GM12801 (cell line): ENCODE data around the gene ADH6.

Source experiments
- TF ChIP-seq, protein P1 (sequence below): IDR thresholded peaks from one replicate; pipeline ENCODE4 v1.5.1; 2011; ENCODE audit warnings: control low read depth; ENCODE audit not compliant: insufficient read length; ENCODE audit errors: extremely low read depth

ADH6 gene

DNA sequence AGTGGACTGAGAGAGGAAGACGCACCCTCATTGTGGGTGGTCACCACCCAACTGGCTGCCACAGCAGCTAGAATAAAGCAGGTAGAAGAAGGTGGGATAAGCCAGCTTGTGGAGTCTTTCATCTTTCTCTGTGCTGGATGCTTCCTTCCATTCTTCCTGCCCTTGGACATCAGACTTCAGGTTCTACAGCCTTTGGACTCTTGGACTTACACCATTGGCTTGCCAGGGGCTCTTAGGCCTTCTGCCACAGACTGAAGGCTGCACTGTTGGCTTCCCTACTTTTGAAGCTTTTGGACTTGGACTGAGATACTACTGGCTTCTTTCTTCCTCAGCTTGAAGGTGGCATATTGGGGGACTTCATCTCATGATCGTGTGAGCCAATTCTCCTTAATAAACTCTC, 33.5 kb downstream of the ADH6 start:
- TF ChIP-seq, protein P1, sequence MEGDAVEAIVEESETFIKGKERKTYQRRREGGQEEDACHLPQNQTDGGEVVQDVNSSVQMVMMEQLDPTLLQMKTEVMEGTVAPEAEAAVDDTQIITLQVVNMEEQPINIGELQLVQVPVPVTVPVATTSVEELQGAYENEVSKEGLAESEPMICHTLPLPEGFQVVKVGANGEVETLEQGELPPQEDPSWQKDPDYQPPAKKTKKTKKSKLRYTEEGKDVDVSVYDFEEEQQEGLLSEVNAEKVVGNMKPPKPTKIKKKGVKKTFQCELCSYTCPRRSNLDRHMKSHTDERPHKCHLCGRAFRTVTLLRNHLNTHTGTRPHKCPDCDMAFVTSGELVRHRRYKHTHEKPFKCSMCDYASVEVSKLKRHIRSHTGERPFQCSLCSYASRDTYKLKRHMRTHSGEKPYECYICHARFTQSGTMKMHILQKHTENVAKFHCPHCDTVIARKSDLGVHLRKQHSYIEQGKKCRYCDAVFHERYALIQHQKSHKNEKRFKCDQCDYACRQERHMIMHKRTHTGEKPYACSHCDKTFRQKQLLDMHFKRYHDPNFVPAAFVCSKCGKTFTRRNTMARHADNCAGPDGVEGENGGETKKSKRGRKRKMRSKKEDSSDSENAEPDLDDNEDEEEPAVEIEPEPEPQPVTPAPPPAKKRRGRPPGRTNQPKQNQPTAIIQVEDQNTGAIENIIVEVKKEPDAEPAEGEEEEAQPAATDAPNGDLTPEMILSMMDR, result no peak

DNA sequence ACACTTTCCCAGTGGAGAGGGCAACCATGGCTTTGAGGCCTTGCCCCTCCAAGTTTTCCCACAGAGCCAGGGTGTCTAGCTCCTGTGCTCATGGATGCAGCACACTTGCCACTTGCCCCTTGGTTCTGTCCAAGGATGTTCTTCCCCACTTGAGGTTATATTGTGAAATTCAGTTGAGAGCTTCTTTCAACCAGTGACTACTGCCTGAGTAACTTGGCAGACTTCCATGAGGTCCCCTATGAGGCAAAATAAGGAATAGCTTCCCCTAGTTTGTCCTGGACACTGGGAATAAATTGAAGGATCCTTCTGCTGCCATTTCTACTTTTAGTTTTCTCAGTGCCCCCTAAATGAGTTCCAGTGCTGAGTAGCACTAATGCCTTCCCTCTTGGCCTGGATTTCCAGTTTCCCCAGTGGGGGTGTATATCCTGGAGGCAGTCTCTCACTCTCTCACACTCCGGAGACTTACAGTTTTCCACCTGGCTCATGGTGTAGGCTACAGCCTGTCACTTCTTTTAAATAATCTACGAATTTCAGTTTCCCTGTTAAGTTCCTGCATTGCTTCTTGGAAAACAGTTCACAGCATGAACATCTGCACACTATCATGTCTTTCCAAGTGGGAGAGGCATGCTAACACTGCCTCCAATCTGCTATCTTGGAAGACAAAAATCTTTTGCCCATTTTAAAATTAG, 38.5 kb downstream of the ADH6 start:
- TF ChIP-seq, protein P1, result no peak

DNA sequence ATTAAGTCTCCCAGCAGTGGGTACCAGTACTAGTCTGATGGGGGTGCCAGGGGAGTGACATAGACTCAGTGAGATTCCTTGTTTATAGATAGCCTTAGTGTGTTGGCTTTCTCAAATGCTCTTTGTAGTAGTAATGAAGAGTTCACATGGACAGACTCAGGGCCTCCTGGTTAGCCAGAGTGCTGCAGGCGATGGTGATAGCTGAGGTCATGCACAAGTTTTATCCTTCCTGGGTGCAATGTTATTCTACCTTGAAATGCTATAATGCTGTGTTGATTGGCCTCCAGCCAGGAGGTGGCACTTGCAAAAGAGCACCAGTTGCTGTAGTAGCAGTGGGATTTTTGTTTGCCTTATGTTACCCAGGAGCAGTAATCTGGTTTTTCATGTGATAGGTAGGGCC, 39.4 kb downstream of the ADH6 start:
- TF ChIP-seq, protein P1, result no peak

DNA sequence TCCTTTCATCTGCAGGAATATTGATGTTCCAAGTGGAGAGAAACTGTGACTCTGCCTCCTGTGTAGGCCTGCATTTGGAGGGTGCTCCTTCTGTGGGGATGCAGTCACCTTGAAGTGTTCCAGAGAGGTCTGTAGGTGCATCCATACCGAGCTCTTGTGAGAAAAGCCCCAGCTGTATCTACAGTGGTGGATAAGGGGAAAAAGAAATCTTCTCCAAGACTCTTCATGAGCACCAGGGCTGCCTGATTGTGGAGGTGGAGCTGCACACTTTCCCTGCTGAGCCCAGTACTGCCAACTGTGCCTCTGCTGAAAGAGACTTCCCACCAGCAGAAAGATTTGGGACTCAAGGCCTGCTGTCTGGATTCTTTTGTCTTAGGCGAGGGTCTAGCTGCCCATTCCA, 39.9 kb downstream of the ADH6 start:
- TF ChIP-seq, protein P1, result no peak

DNA sequence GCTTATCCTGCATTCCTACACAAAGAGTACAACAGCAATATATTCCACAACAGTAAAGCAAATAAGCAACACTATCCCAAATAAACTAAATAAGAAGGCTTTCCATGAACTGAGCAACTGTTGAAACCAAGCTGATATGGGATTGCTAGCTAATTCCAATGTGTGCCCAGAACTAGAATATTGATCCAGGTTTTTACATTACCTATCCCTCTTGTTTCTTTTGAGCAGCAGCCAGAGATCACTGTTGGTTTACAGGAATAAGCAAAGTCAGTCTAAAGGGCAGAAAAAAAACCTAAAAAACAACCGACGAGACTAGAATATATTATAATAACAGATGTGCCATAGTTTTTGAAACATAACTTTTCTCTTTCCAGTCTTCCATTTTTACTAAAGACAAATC, 52.5 kb downstream of the ADH6 start:
- TF ChIP-seq, protein P1, result no peak

DNA sequence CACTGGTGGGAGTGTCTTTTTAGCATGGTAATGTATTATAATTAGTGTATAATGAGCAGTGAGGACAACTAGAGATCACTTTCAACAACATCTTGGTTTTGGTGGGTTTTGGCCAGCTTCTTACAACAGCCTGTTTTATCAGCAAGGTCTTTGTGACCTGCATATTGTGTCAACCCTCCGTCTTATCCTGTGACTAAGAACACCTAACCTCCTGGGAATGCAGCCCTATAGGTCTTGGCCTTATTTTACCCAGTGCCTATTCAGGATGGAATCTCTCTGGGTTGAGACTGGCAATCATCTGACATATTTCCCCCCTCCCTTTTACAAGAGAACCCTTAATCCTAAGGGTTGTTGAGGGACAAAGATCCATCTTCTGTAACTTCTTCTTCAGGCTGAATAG, 53.1 kb downstream of the ADH6 start:
- TF ChIP-seq, protein P1, result no peak

DNA sequence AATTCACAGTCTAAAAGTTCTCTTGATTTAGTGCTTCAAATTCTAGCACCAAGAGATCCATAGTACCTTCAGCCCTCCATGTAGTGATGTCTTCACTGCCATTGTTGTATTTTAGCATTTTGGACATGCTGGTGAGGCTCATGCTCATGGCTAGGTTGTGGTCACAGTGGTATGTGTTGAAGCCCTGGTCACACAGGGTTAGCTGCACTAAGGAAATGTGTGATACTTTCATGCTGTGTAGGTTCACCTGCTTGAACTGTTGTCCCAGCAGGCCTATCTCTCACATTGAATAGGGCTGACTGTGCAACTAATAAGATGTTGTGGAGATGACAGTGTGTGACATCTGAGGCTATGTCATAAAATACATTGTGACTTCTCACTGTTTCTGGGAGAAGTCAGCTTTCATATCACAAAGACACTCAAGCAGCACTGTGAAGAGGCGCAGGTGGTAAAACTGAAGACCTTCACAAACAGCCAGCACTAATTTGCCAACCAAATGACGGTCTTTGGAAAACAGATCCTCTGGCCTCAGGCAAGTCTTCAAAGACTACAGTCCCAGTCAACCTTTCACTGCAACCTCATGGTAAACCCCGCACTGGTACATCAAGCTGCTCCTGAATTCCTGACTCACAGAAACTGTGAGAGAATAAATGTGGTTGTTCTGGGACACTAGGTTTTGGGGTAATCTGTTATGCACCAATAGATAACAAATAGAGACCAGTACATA, 57.5 kb downstream of the ADH6 start:
- TF ChIP-seq, protein P1, result no peak
